Renal pelvis (tissue), 12 donors: Measurements from ENCODE around the gene WIPF2. TPM values are rescaled to one million over a fixed set of nuclear protein-coding genes. Genes with fewer than 3 reads are reported as not detected.

Experiments
- DNase-seq: peaks from one replicate; pipeline ENCODE4 v3.0.0-alpha.2; 2013
- long read RNA-seq, 16 experiments: transcript quantifications; one replicate each; lab custom pipeline, GENCODE V29; 2026
- polyA plus RNA-seq, 3 donors: library from polyadenylated mRNA; unstranded; fragments of 120-200 nt; gene quantifications; one replicate each; pipeline ENCODE4 v1.2.1, GENCODE V29; 2013; ENCODE audit not compliant: insufficient read length in 3 of 3

Gene WIPF2
- 10 to 100 TPM; 25.9 to 35.6 (median 34.1) TPM for polyA plus RNA-seq
- long read RNA-seq, donor 1, full-length matches to known transcripts, result 5 of 5 reads
- long read RNA-seq, donor 1, partial matches to known transcripts, result 0 of 5 reads
- long read RNA-seq, donor 1, other reads (novel, unspliced or antisense), result 0 of 5 reads
- long read RNA-seq, donor 2, full-length matches to known transcripts, result 3 of 27 reads
- long read RNA-seq, donor 2, partial matches to known transcripts, result 24 of 27 reads
- long read RNA-seq, donor 2, other reads (novel, unspliced or antisense), result 0 of 27 reads
- long read RNA-seq, donor 3, partial matches to known transcripts, result 9 of 12 reads
- long read RNA-seq, donor 3, other reads (novel, unspliced or antisense), result 0 of 12 reads
- long read RNA-seq, donor 4, full-length matches to known transcripts, result 6 of 6 reads
- long read RNA-seq, donor 4, partial matches to known transcripts, result 0 of 6 reads
- long read RNA-seq, donor 4, other reads (novel, unspliced or antisense), result 0 of 6 reads
- long read RNA-seq, donor 5, partial matches to known transcripts, result 7 of 9 reads
- long read RNA-seq, donor 5, other reads (novel, unspliced or antisense), result 0 of 9 reads
- long read RNA-seq, donor 6, full-length matches to known transcripts, result 5 of 5 reads
- long read RNA-seq, donor 6, partial matches to known transcripts, result 0 of 5 reads
- long read RNA-seq, donor 6, other reads (novel, unspliced or antisense), result 0 of 5 reads
- long read RNA-seq, donor 7, full-length matches to known transcripts, result 10 of 20 reads
- long read RNA-seq, donor 7, partial matches to known transcripts, result 10 of 20 reads
- long read RNA-seq, donor 7, other reads (novel, unspliced or antisense), result 0 of 20 reads
- long read RNA-seq, donor 8, full-length matches to known transcripts, result 3 of 8 reads
- long read RNA-seq, donor 8, partial matches to known transcripts, result 5 of 8 reads
- long read RNA-seq, donor 8, other reads (novel, unspliced or antisense), result 0 of 8 reads
- long read RNA-seq, donor 9, full-length matches to known transcripts, result 7 of 7 reads
- long read RNA-seq, donor 9, partial matches to known transcripts, result 0 of 7 reads
- long read RNA-seq, donor 9, other reads (novel, unspliced or antisense), result 0 of 7 reads
- long read RNA-seq, donor 10, full-length matches to known transcripts, result 6 of 16 reads
- long read RNA-seq, donor 10, partial matches to known transcripts, result 10 of 16 reads
- long read RNA-seq, donor 10, other reads (novel, unspliced or antisense), result 0 of 16 reads
- long read RNA-seq, donor 11, partial matches to known transcripts, result 26 of 31 reads
- long read RNA-seq, donor 11, other reads (novel, unspliced or antisense), result 0 of 31 reads
- long read RNA-seq, donor 12, full-length matches to known transcripts, result 10 of 23 reads
- long read RNA-seq, donor 12, partial matches to known transcripts, result 13 of 23 reads
- long read RNA-seq, donor 12, other reads (novel, unspliced or antisense), result 0 of 23 reads
- long read RNA-seq, donor 13, partial matches to known transcripts, result 0 of 2 reads
- long read RNA-seq, donor 13, other reads (novel, unspliced or antisense), result 0 of 2 reads
- long read RNA-seq, donor 14, result 0 reads
- long read RNA-seq, donor 15, result 0 reads
- long read RNA-seq, donor 16, partial matches to known transcripts, result 10 of 14 reads
- long read RNA-seq, donor 16, other reads (novel, unspliced or antisense), result 0 of 14 reads

GRCh38 chr17:40218740-40219593, at the start of gene WIPF2:
Gene WIPF2, plus strand, starts transcription at chr17:40219304. Its CDS starts 37,156 bp downstream, at chr17:40256460.
- DNase-seq, result peak; percentile 98

GRCh38 chr17:40170325-40170724, 48.8 kb upstream of the WIPF2 start:
- no peak for DNase-seq

- no peak for DNase-seq
Measured at GRCh38 chr17:40171750-40172149, 47.4 kb upstream of the WIPF2 start.

- no peak for DNase-seq
Measured at GRCh38 chr17:40173091-40173777, 45.9 kb upstream of the WIPF2 start.

GRCh38 chr17:40173778-40174135, 45.3 kb upstream of the WIPF2 start:
- no peak for DNase-seq

GRCh38 chr17:40174514-40174913, 44.6 kb upstream of the WIPF2 start:
- no peak for DNase-seq

GRCh38 chr17:40175928-40176753, 43.0 kb upstream of the WIPF2 start:
- no peak for DNase-seq

GRCh38 chr17:40176754-40177110, 42.4 kb upstream of the WIPF2 start:
- no peak for DNase-seq

GRCh38 chr17:40177275-40177874, 41.7 kb upstream of the WIPF2 start, which contains the start of gene RAPGEFL1:
Gene RAPGEFL1, plus strand, starts transcription at chr17:40177470. Its CDS starts 392 bp downstream, at chr17:40177862.
- peak; percentile 70 for DNase-seq

- DNase-seq, result no peak
Measured at GRCh38 chr17:40178021-40178601, 41.0 kb upstream of the WIPF2 start.

GRCh38 chr17:40178660-40179059, 40.4 kb upstream of the WIPF2 start:
- no peak for DNase-seq

GRCh38 chr17:40179923-40180659, 39.0 kb upstream of the WIPF2 start:
- DNase-seq, result no peak

- no peak for DNase-seq
Measured at GRCh38 chr17:40180694-40181093, 38.4 kb upstream of the WIPF2 start.

GRCh38 chr17:40181205-40181604, 37.9 kb upstream of the WIPF2 start:
- no peak for DNase-seq

- no peak for DNase-seq
Measured at GRCh38 chr17:40182606-40183005, 36.5 kb upstream of the WIPF2 start.

GRCh38 chr17:40187238-40187637, 31.9 kb upstream of the WIPF2 start:
- no peak for DNase-seq

- no peak for DNase-seq
Measured at GRCh38 chr17:40188694-40189093, 30.4 kb upstream of the WIPF2 start.
